Activated T-cell treated with anti-CD3 and anti-CD28 coated beads for 24 hours (primary cell): ENCODE measurements around the gene KCNMA1.

Source experiments
- DNase-seq: peaks from one replicate; pipeline ENCODE4 v3.0.0-alpha.2; 2020; ENCODE audit warnings: low read depth

The KCNMA1 gene

DNA sequence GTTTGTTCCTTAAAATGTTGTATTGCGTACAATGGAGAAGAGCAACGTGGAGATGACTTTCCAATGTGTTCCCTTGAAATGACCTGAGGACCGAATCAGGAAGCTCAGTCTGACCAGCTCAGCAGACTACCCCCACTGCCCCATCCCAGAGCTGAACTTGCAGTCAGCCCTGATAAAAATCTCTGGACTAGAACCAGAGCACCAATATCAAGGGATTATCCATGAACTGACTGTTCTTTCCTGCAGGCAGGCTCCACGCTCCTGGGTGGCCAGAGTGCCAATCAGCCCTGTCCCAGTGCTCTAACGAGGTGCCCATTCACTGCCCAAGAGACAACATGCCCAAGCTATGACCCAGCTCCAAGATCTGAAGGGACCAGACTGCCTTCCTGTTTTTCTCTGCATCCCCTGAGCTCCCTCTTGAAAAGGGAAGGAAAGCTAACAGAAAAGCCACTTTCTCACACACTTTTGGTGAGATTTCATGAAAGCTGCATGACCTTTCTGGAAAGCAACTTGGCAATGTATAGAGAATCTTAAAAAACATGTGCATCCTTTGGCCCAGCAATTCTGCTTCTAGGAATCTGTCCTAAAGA lies 130.2 kb downstream of the KCNMA1 start:
- no peak for DNase-seq

DNA sequence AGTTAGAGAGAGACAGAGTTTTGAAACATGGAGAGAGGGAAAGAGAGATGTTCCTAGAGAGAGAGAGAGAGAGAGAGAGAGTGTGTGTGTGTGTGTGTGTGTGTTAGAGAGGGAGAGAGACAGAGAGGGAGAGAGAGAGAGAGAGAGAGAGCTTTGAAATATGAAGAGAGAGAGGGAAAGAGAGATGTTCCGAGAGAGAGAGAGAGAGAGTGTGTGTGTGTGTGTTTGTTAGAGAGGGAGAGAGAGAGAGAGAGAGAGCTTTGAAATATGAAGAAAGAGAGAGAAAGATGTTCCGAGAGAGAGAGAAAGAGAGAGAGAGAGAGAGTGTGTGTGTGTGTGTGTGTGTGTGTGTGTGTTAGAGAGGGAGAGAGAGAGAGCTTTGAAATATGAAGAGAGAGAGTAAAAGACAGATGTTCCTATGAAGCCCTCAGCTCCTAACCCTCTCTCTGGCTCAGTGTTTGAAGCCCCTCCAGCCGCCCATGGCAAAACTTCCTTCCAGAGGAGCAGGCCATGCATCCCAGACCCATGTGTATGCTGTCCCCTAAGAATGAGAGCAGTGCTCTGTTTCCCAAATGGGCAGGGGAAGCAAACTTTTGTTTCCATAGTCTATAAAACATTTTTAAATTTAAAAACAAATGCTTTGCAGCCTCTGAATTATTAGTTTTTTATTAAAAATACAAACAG lies 130.9 kb downstream of the KCNMA1 start:
- no peak for DNase-seq

DNA sequence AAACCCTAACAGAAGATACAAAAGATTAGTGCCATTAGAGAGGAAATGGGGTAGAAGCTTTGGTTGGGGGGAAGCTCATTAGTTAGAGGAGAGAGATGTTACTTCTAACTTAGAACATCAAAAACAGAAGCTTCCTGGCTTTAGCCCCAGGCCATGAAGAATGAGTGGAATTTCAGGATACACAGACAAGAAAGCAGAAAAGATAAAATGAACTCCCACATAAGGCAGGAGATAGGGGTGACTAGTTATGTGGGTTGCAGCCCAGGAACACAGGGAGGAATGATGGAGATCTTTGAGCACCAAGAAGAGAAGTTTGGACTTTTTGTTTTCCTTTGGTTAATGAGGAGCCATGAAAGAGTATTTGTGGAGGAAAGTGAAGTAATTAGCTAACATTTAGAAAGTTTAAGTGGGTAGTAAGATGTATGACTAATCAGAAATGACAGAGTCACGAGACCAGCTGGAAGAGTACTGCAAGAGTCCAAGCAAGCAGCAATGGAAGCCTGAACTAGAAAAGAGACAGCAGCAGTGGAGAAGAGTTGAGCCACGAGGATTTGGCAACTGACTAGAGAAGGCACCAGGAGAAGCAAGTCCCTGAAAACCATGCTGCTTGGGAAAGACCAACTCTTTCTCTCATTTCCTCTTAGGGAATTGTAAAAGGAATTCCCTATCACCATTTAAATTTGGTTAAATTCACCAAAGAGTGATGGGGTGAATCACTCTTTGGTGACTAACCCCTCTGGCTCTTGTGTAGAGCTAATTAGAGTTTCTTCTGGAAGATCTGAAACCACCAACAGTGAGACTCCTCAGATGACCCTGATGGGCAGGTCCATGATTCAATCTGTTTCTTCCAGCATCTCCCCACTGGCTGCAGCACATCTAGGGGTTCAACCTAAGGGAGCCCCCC lies 131.9 kb downstream of the KCNMA1 start:
- no peak for DNase-seq

DNA sequence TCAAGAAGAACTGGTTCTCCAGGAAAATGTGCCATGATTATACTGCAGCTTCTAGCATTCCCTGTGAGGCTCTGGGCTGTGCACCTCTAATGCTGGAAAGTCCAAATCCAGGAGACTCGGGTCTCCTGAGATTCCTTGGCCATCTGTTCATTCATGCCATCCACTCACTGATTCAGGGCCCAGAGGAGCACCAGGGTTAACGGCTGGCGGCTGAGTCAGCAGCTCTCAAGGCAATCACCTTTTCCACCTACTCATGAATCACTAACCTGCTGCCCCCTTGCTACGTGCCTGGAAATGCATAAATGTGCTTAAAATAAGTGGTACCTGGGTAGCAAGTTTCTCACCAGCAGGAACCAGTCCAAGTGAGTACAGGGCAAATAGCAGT lies 132.7 kb downstream of the KCNMA1 start:
- DNase-seq = no peak

- DNase-seq = no peak
Measured at GRCh38 chr10:77504196-77504872, 133.3 kb downstream of the KCNMA1 start.

DNA sequence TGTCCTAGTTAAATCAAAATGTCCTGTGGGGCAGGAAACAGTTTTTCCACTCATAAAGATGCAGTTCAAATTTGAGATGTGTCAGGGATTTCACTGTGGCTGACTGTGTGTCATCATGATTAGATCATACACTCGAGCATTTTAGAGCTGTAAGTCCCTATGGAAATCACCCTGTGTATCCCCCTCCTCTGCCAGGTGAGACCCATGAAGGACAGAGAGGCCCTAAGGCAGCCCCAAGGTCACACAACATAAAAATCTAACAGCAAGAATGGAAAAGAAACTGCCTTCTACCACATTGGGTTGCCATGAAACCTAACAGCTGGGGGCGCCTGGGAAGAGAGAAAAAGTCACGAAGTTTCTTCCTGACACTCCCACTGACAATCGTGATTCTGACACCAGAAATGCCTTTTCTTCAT lies 135.8 kb downstream of the KCNMA1 start:
- no peak for DNase-seq

DNA sequence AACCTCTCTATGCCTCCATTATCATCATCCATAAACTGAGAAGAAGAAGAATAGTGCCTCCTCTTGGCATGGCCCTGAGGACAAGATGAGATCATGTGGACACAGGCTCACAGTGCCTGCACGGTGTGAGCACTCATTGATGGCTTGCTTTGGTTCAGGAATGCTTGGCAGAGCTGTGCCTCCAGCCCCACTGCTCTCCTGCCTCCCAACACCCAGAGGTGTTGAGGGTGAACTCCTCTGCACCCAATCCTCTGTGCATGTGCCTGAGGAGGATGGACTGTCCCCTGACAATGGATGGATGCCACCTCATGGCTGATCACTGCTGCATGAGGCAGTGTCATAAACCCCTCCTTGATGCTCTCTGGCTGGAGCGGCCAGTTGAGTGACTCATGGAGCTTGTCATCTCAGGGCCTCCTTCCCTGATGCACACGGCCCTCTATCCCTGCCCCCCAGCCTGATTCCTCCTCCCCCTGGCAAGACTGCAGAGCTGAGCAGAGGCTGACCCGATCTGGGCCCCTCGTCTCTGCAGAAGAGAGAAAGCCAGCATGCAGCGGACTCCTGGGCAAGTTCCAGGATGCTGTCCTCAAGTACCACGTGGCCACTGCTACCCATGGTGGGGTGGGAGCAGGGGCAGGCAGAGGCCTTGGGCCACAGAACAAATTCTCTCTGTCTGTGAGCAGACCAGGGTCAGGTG lies 136.3 kb downstream of the KCNMA1 start:
- DNase-seq = no peak

GRCh38 chr10:77500754-77501151 lies 136.9 kb downstream of the KCNMA1 start:
- DNase-seq = no peak

- DNase-seq = no peak
Measured at GRCh38 chr10:77498829-77499228, 138.8 kb downstream of the KCNMA1 start.

- DNase-seq = no peak
Measured at GRCh38 chr10:77498210-77498609, 139.4 kb downstream of the KCNMA1 start.

DNA sequence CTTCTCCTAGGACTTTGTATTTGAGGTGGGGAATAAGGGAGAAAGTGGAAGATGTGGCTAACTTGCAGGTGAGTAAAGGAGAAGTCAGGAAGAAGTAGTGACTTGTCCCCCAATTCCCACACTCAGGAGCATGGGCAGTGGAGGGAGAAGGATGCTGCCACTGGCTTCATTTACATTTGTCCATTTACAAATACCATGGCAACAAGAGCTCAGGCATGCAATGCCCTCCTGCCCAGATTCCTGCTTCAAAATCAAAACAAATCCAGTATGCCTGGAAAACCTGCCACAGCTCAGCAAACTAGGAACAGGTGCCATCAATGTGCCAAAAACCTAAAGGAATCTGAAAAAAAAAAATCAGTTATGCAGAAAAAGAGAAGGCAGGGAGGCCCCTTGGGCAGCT lies 139.9 kb downstream of the KCNMA1 start:
- no peak for DNase-seq

- no peak for DNase-seq
Measured at GRCh38 chr10:77496941-77497420, 140.6 kb downstream of the KCNMA1 start.

DNA sequence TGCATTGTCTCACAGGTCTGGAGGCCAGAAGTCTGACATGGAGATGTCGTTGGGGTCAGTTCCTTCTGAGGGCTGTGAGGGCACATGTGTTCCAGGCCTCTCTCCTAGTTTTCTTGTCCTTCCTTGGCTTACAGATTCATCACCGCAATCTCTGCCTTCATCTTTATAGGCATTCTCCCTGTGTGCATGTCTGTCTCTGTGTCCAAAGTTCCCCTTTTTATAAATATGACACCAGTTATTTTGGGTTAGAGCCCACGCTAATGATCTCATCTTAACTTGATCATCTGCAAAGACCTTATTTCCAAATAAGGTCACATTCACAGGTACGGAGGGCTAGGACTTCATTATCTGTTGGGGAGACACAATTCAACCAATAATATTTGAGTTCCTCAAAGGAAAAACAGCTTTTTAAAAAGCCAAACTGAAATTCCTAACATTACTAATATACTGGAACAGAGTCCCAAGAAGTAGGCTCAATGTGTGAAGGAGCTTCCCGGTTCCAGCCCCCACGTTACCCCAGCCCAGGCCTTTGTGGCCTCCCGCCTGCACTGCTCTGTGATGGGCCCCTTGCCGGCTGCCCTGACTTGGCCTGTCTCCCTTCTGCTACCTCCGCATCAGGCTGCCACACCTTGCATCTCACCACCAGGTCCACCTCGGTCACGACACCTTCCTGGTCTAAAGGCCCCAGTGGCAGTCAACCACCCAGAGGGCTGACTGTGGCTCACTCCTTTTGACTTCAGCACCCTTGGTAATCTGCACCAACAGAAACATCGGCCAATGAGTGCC lies 142.7 kb downstream of the KCNMA1 start:
- DNase-seq = no peak

- no peak for DNase-seq
Measured at GRCh38 chr10:77494327-77494726, 143.3 kb downstream of the KCNMA1 start.

GRCh38 chr10:77493851-77494261 lies 143.8 kb downstream of the KCNMA1 start:
- DNase-seq = no peak

DNA sequence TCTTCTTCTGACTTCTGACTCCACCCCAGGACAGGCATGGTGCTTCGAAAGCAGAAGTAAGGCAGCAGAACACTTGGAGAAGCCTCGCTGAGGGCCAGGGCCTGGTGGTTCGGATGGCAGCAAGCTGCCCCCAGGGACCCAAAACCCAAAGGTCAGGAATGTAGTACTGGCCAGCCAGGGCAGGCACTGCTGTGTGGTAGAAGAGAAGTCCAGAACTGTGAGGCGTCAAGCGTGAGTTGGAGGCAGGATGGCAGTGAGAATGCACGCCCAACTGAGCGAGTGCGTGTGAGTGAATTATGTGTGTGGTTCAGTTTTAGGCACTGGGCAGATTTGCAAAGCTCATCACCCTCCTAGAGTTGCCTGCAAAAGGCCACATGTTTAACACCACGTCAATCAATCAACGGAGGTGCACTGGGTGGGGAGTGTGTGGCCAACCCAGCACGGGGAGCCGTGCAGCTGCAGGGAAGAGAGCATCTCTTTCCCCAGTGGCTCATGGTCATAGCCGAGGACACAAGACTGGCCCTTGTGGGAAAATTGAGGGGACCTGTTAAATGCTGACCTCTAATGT lies 144.3 kb downstream of the KCNMA1 start:
- DNase-seq = no peak

DNA sequence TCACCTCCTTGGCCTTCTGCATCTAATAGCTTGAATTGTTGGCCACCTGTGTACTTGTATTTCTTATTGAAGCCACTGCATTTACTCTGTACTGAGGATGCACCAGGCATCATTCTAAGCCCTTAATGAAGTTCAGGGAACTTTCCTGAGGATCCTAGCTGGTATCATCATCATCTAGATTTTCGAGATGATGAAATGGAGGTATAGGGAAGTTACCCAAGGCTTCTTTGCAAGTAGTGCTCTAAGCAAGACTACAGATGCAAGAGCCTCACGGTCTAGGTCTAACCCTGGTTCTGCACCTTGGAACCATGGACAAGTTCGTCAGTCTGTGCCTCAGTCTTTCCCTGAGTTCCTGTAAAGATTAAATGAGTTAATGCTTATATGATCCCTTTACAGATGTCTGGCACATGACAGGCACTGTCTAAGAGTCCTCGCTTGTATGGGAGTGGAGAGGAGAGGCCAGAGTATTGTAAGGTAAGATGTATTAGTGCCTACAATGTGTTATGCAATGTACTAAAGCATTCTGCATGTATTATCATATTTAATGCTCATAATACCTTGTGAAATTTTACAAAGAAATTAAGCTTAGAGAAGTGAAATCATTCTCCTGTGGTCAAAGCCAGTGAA lies 145.1 kb downstream of the KCNMA1 start:
- DNase-seq = no peak

- no peak for DNase-seq
Measured at GRCh38 chr10:77490534-77491314, 146.9 kb downstream of the KCNMA1 start.

DNA sequence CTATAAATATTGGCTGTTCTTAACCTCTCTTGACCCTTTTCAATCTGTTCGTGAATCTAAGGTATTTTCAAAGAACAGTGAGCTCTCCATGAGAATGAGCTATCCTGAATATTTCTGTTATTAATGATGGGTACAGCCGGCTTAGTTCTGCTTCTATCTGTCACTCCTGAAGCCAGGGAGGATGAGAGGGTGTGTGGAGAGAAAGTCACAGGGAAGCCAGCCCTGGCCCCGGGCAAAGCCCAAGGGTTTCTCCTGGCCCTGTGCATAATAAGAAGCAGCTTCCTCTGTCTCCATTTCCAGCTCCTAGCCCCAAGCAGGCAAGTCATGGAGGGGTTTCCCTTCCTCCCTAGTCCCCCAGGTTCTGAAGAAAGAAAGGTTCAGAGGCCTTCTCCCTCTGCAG lies 151.1 kb downstream of the KCNMA1 start:
- DNase-seq = no peak
